A549 (cell line): ENCODE results near the gene TBCK. TPM values are rescaled to one million over a fixed set of nuclear protein-coding genes. Genes with fewer than 3 reads are reported as not detected.

Experiments
- ATAC-seq, 2 experiments: fragments of 200-7000 bp in 1 of 2; fragments of >200 bp in 1 of 2; cut with Nextera tagmentation in 1 of 2; cut with Tn5 transposase in 1 of 2; 3 replicates each; pipeline versions ENCODE4 v1.8.0 to v1.9.1; 2018 to 2020; ENCODE audit warnings: mild to moderate bottlenecking in 1 of 2, moderate library complexity in 1 of 2
- CTCF ChIA-PET: fragments of 300-600 bp; sonication (Branson Sonifier 250); formaldehyde crosslinking; extraction: SDS; loops from one replicate; lab custom pipeline; 2021; ENCODE audit warnings: antibody characterized with exemption, inconsistent platforms; lab: Yijun Ruan, JAX
- POLR2A ChIA-PET: fragments of 350-600 bp; formaldehyde crosslinking; extraction: SDS; loops from one replicate; lab custom pipeline; 2021; ENCODE audit warnings: antibody characterized with exemption, inconsistent platforms; lab: Yijun Ruan, JAX
- DNase-seq, 2 experiments: peaks; one replicate each; pipeline versions ENCODE4 v3.0.0 to v3.0.0-alpha.2; 2011 to 2016; ENCODE audit warnings: low read depth in 1 of 2, low spot score in 1 of 2
- FAIRE-seq: peaks from 2 replicates; lab custom pipeline; 2011; peaks lifted over from hg19 to GRCh38; lab: Jason Lieb, UNC
- H3K27ac ChIP-seq, 2 experiments: fragments of >200 bp; sonication (Bioruptor Twin); formaldehyde crosslinking; 3 replicates each; pipeline ENCODE4 v1.5.1; 2016 to 2017
- H3K4me1 ChIP-seq: fragments of >200 bp; sonication (Bioruptor Twin); formaldehyde crosslinking; 3 replicates; pipeline ENCODE4 v1.6.1; 2016
- H3K4me2 ChIP-seq: fragments of >200 bp; sonication (Bioruptor Twin); formaldehyde crosslinking; 3 replicates; pipeline ENCODE4 v1.6.1; 2016
- H3K4me3 ChIP-seq: fragments of >200 bp; sonication (Bioruptor Twin); formaldehyde crosslinking; 3 replicates; pipeline ENCODE4 v1.5.1; 2016
- H3K9me3 ChIP-seq: fragments of >200 bp; sonication (Bioruptor Twin); formaldehyde crosslinking; 3 replicates; pipeline ENCODE4 v1.6.1; 2016
- ATOH8 ChIP-seq: fragments of 250-450 bp; sonication (Bioruptor Pico); IDR thresholded peaks from 2 replicates; pipeline ENCODE4 v1.5.0; 2020; ENCODE audit warnings: low read depth, mild to moderate bottlenecking, moderate library complexity
- BHLHE40 ChIP-seq: IDR thresholded peaks from 2 replicates; pipeline ENCODE4 v1.6.1; 2012; ENCODE audit warnings: low read depth, low read length, inconsistent platforms
- CBX2 ChIP-seq: fragments of 200-600 bp; sonication (generic); IDR thresholded peaks from 2 replicates; pipeline ENCODE4 v1.6.1; 2016; ENCODE audit warnings: low read depth, mild to moderate bottlenecking, borderline replicate concordance
- CEBPB ChIP-seq, 2 experiments: fragments of >200 bp in 1 of 2; sonication (Bioruptor Twin) in 1 of 2; formaldehyde crosslinking in 1 of 2; IDR thresholded peaks; 2 replicates each; pipeline ENCODE4 v1.6.1; 2012 to 2016
- EP300 ChIP-seq, 2 experiments: fragments of >200 bp; sonication (Bioruptor Twin); formaldehyde crosslinking; IDR thresholded peaks; 2 replicates in 1 of 2; 3 replicates in 1 of 2; pipeline ENCODE4 v1.6.1; 2016 to 2017
- ESRRA ChIP-seq: fragments of 150-350 bp; IDR thresholded peaks from 2 replicates; pipeline ENCODE4 v1.6.1; 2014; ENCODE audit warnings: mild to moderate bottlenecking, low read length, borderline replicate concordance
- GATA3 ChIP-seq: IDR thresholded peaks from 2 replicates; pipeline ENCODE4 v1.6.1; 2012; ENCODE audit warnings: borderline replicate concordance
- HOXB13 ChIP-seq: fragments of 250-450 bp; sonication (Bioruptor Pico); IDR thresholded peaks from 2 replicates; pipeline ENCODE4 v1.5.0; 2020; ENCODE audit warnings: low read depth, mild to moderate bottlenecking, moderate library complexity
- JUN ChIP-seq, 2 experiments: fragments of >200 bp; sonication (Bioruptor Twin); formaldehyde crosslinking; IDR thresholded peaks; 2 replicates in 1 of 2; 3 replicates in 1 of 2; pipeline ENCODE4 v1.6.1; 2016 to 2017
- MAFK ChIP-seq: fragments of 450-650 bp; IDR thresholded peaks from 2 replicates; pipeline ENCODE4 v1.6.1; 2014; ENCODE audit not compliant: partially characterized antibody
- MAZ ChIP-seq: fragments of 150-350 bp; IDR thresholded peaks from 2 replicates; pipeline ENCODE4 v1.6.1; 2014; ENCODE audit warnings: antibody characterized with exemption, low read depth, low read length, borderline replicate concordance
- NFE2L2 ChIP-seq: fragments of 150-350 bp; conservative IDR thresholded peaks from 2 replicates; pipeline ENCODE4 v1.6.1; 2014; ENCODE audit warnings: low read length
- NPAS2 ChIP-seq: fragments of 250-450 bp; sonication (Bioruptor Pico); IDR thresholded peaks from 2 replicates; pipeline ENCODE4 v1.8.0; 2022; ENCODE audit warnings: mild to moderate bottlenecking, moderate library complexity, borderline replicate concordance
- NR3C1 ChIP-seq: fragments of >200 bp; sonication (Bioruptor Twin); formaldehyde crosslinking; IDR thresholded peaks from 3 replicates; pipeline ENCODE4 v1.6.1; 2017
- POLR2AphosphoS2 ChIP-seq: conservative IDR thresholded peaks from 2 replicates; pipeline ENCODE4 v1.6.1; 2012; ENCODE audit warnings: low read length, improper control_type of control experiment, inconsistent platforms
- RAD21 ChIP-seq, 2 experiments: fragments of >200 bp in 1 of 2; sonication (Bioruptor Twin) in 1 of 2; formaldehyde crosslinking in 1 of 2; IDR thresholded peaks in 1 of 2; conservative IDR thresholded peaks in 1 of 2; 2 replicates in 1 of 2; 3 replicates in 1 of 2; pipeline ENCODE4 v1.6.1; 2012 to 2018; ENCODE audit warnings: inconsistent platforms in 1 of 2
- RARB ChIP-seq: fragments of 250-450 bp; sonication (Bioruptor Pico); IDR thresholded peaks from 2 replicates; pipeline ENCODE4 v1.8.0; 2021; ENCODE audit warnings: mild to moderate bottlenecking, moderate library complexity
- RNF2 ChIP-seq: fragments of 200-600 bp; sonication (generic); IDR thresholded peaks from 2 replicates; pipeline ENCODE4 v1.6.1; 2016; ENCODE audit warnings: low read depth, mild to moderate bottlenecking, antibody characterized with exemption, moderate library complexity, borderline replicate concordance
- SMC3 ChIP-seq: fragments of >200 bp; sonication (Bioruptor Twin); formaldehyde crosslinking; IDR thresholded peaks from 3 replicates; pipeline ENCODE4 v1.6.1; 2018; ENCODE audit warnings: inconsistent platforms
- SREBF2 ChIP-seq: fragments of 450-650 bp; IDR thresholded peaks from 2 replicates; pipeline ENCODE4 v1.6.1; 2014; ENCODE audit warnings: mild to moderate bottlenecking, moderate library complexity
- TFCP2L1 ChIP-seq: fragments of 250-450 bp; sonication (Bioruptor Pico); IDR thresholded peaks from 2 replicates; pipeline ENCODE4 v1.5.0; 2021; ENCODE audit warnings: mild to moderate bottlenecking
- ZC3H11A ChIP-seq: fragments of 450-650 bp; IDR thresholded peaks from 2 replicates; pipeline ENCODE4 v1.6.1; 2014; ENCODE audit warnings: antibody characterized with exemption, mild to moderate bottlenecking
- ZFP36 ChIP-seq: fragments of 450-650 bp; IDR thresholded peaks from 2 replicates; pipeline ENCODE4 v1.6.1; 2014; ENCODE audit warnings: borderline replicate concordance; ENCODE audit not compliant: partially characterized antibody
- WGBS: methylation state at CpG from one replicate; pipeline ENCODE4 v1.1.6; 2017; ENCODE audit errors: missing lambda C conversion rate; 5-methylcytosine and 5-hydroxymethylcytosine counted together
- polyA plus RNA-seq, 4 experiments: library from polyadenylated mRNA; depleted of rRNA in 3 of 4; stranded (reverse); fragments of >200 nt; fragmentation: RNase III in 1 of 4; extraction: RNeasy Plus Mini Kit Qiagen cat#74134 plus additional on column Dnase treatment in 1 of 4; gene quantifications; 2 replicates in 3 of 4; 3 replicates in 1 of 4; pipeline ENCODE4 v1.2.3, GENCODE V29; 2011 to 2017
- TF ChIP-seq, protein P1 (sequence below): fragments of >200 bp; sonication (Bioruptor Twin); formaldehyde crosslinking; IDR thresholded peaks from 3 replicates; pipeline ENCODE4 v1.5.1; 2016
- TF ChIP-seq, protein P2 (sequence below): IDR thresholded peaks from 2 replicates; pipeline ENCODE4 v1.6.1; 2012

TBCK gene
- polyA plus RNA-seq, 2 of the 4 experiments (the other 2 are of a cell fraction) = 3.9 to 18.4 TPM

DNA sequence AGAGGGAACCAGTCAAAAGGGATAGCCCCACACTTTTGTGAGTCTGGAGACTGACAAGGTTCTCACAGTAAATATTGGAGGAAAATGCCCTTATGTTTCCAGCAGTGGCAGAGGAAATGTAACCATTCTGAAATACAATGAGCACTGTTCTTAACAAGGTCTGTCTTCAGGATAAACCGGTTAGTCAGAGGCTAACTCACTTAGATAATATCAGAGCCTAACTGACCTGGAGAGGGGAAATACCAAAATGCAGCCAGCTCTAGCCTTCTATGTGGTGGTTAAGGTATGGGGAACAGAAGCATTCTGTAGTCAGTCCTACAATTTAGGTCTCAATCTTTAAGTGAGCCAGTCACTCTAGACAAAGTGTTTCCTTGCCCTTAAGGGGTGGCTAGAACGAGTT is 70.8 kb downstream of the TBCK start:
- no peak for DNase-seq
- POLR2A ChIA-PET = no interaction called here
- Histone ChIP-seq H3K27ac (no peak overlapping the region), H3K4me2 (no peak overlapping the region), H3K4me1 (no peaks in the 10 kb centered on the region), H3K9me3 (no peaks in the 10 kb centered on the region), H3K4me3 (no peak overlapping the region)
- WGBS = 38% methylated on average over 2 of the region's 2 CpGs
- no peak for FAIRE-seq
- ATAC-seq = no peak
- TF ChIP-seq JUN (IDR thresholded peaks at IDR 0.05) = no peak
- TF ChIP-seq POLR2AphosphoS2 = no peak
- no peak for TF ChIP-seq MAZ
- no peak for TF ChIP-seq ZC3H11A
- TF ChIP-seq RNF2 = no peak
- no peak for TF ChIP-seq MAFK
- CTCF ChIA-PET = no interaction called here

- Histone ChIP-seq H3K9me3 (no peaks in the 10 kb centered on the region), H3K4me1 (no peaks in the 10 kb centered on the region), H3K4me3 (no peak overlapping the region), H3K4me2 (no peak overlapping the region), H3K27ac (no peak overlapping the region)
- ChIA-PET POLR2A (no interaction called here), CTCF (no interaction called here)
- FAIRE-seq = no peak
- no peak for ATAC-seq
- no peak for DNase-seq
- 93% methylated on average over 1 of the region's 1 CpG for WGBS
- TF ChIP-seq EP300 (IDR thresholded peaks at IDR 0.05) (no peak), TFCP2L1 (no peak), JUN (IDR thresholded peaks at IDR 0.05) (no peak), HOXB13 (CRISPR knock-in tag) (no peak)
Measured at GRCh38 chr4:106240699-106241098, 75.3 kb downstream of the TBCK start.

DNA sequence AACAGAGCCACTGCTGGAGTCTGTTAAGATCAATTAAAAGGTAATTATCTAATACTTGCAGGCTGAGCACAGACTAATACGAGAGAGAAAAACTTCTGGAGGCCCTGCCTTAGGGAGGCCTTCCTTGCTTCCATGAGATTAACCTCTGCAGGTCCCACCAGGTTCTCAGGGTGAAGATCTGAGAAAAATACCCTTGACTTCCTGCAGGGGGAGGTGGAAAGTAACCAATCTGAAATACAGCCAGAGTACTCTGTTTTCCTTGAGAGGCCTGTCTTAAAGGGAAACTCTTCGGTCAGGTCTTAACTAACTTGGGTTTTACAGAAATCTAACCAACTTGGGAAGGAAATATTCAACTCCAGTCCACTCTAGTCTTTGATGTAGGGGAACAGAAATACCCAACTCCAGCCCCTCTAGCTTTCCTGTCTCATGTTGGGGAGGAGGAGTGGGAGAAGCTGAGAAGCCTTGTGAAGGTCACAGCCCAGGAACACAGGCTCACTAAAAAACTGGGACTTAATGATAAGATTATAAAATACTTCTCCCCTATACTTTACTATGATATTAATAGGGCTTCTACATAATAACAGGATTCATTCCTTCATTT is 77.1 kb downstream of the TBCK start:
- CTCF ChIA-PET = no interaction called here
- Histone ChIP-seq H3K27ac (no peak overlapping the region), H3K9me3 (no peaks in the 10 kb centered on the region), H3K4me2 (no peak overlapping the region), H3K4me3 (no peak overlapping the region), H3K4me1 (no peaks in the 10 kb centered on the region)
- FAIRE-seq = no peak
- 26% methylated on average over 2 of the region's 2 CpGs for WGBS
- peak in 1 of 2 experiments; percentile 47; a peak in 2 of 5 replicates for TF ChIP-seq RAD21 (conservative IDR thresholded peaks at IDR 0.05 in 1 of 2, IDR thresholded peaks at IDR 0.05 in 1 of 2)
- TF ChIP-seq SMC3 = 0 out of 3 replicates have a peak, but pooled peaks have one; percentile 13
- TF ChIP-seq POLR2AphosphoS2 = no peak
- TF ChIP-seq, protein P1, sequence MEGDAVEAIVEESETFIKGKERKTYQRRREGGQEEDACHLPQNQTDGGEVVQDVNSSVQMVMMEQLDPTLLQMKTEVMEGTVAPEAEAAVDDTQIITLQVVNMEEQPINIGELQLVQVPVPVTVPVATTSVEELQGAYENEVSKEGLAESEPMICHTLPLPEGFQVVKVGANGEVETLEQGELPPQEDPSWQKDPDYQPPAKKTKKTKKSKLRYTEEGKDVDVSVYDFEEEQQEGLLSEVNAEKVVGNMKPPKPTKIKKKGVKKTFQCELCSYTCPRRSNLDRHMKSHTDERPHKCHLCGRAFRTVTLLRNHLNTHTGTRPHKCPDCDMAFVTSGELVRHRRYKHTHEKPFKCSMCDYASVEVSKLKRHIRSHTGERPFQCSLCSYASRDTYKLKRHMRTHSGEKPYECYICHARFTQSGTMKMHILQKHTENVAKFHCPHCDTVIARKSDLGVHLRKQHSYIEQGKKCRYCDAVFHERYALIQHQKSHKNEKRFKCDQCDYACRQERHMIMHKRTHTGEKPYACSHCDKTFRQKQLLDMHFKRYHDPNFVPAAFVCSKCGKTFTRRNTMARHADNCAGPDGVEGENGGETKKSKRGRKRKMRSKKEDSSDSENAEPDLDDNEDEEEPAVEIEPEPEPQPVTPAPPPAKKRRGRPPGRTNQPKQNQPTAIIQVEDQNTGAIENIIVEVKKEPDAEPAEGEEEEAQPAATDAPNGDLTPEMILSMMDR = peak; percentile 36
- ATAC-seq = peak; percentile 84 to 92
- peak; percentile 5 to 50 for DNase-seq
- POLR2A ChIA-PET = no interaction called here

DNA sequence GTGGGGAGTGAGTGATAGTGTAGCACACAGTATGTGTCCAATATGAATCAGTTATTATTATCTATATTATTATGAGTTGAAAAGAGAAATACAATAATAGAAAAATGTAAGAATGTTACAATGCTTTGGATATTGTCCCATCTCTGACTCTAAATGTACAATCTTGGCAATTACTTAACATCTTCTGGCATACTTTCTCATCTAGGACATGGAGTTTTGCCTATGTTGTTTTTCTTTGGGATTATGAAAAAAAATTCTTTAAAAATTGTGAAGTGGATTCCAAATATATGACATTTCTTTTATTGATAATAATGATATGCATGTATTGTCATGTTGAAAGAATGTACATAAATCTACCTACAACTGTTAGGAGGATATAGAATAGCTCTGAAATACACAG is 84.1 kb downstream of the TBCK start:
- H3K4me3 ChIP-seq = no peak overlapping the region
- H3K9me3 ChIP-seq = no peaks in the 10 kb centered on the region
- H3K4me1 ChIP-seq = no peaks in the 10 kb centered on the region
- POLR2A ChIA-PET = no interaction called here
- CTCF ChIA-PET = no interaction called here
- FAIRE-seq = no peak
- no peak overlapping the region for H3K4me2 ChIP-seq
- no peak for ATAC-seq
- TF ChIP-seq NPAS2 (CRISPR knock-in tag) = no peak
- TF ChIP-seq SMC3 = no peak
- no peak for TF ChIP-seq SREBF2
- TF ChIP-seq ZFP36 = no peak
- TF ChIP-seq RARB = no peak
- TF ChIP-seq POLR2AphosphoS2 = no peak
- TF ChIP-seq, protein P2, sequence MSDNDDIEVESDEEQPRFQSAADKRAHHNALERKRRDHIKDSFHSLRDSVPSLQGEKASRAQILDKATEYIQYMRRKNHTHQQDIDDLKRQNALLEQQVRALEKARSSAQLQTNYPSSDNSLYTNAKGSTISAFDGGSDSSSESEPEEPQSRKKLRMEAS = no peak
- no peak for TF ChIP-seq ATOH8 (CRISPR knock-in tag)
- no peak for TF ChIP-seq BHLHE40
- TF ChIP-seq NFE2L2 = no peak
- TF ChIP-seq CEBPB (IDR thresholded peaks at IDR 0.05) = no peak
- no peak for TF ChIP-seq RAD21 (conservative IDR thresholded peaks at IDR 0.05 in 1 of 2, IDR thresholded peaks at IDR 0.05 in 1 of 2)
- no peak for TF ChIP-seq GATA3
- no peak for TF ChIP-seq NR3C1
- no peak for TF ChIP-seq CBX2
- no peak for TF ChIP-seq ESRRA
- DNase-seq = no peak
- no peak overlapping the region for H3K27ac ChIP-seq
